ENCODE results near the gene CCM2.

DNA sequence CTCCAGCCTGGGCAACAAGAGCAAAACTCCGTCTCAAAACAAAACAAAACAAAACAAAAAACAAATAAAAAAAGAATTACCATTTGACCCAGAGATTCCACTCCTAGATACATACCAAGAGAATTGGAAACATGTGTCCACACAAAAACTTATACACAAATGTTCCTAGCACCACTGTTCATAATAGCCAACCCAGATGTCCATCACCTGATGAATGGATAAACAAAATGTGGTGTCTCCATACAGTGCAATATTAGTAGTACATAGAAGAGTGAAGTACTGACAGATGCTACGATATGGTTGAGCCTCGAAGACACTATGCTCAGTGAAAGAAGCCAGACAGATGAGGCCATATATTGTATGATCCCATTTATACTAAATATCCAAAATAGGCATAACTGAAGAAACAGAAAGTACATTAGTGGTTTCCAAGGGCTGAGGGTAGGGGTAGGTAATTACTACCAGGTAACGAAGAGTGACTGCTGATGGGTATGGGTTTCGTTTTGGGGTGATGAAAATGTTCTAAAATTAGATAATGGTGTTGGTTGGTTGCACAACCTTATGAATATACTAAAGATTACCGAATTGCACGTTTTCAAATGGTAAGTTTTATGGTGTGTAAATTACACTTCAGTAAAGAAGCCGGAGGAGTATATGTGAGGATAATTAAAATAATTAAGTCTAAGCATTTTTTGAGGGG, 41.2 kb upstream of the CCM2 start:
- TF ChIP-seq, protein P1, sequence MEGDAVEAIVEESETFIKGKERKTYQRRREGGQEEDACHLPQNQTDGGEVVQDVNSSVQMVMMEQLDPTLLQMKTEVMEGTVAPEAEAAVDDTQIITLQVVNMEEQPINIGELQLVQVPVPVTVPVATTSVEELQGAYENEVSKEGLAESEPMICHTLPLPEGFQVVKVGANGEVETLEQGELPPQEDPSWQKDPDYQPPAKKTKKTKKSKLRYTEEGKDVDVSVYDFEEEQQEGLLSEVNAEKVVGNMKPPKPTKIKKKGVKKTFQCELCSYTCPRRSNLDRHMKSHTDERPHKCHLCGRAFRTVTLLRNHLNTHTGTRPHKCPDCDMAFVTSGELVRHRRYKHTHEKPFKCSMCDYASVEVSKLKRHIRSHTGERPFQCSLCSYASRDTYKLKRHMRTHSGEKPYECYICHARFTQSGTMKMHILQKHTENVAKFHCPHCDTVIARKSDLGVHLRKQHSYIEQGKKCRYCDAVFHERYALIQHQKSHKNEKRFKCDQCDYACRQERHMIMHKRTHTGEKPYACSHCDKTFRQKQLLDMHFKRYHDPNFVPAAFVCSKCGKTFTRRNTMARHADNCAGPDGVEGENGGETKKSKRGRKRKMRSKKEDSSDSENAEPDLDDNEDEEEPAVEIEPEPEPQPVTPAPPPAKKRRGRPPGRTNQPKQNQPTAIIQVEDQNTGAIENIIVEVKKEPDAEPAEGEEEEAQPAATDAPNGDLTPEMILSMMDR (IDR thresholded peaks at IDR 0.05; ENCODE audit: insufficient read depth, low read depth, low read length) = no peak
- no peak for TF ChIP-seq EZH2 (IDR thresholded peaks at IDR 0.05; ENCODE audit: insufficient read depth, low read length)

Data from astrocyte (in vitro differentiated cells and primary cell).